Measurements from ENCODE around the gene RABIF.
A peak's percentile ranks its signal among the peaks of the same experiment; 100 is the strongest.

Gene RABIF

DNA sequence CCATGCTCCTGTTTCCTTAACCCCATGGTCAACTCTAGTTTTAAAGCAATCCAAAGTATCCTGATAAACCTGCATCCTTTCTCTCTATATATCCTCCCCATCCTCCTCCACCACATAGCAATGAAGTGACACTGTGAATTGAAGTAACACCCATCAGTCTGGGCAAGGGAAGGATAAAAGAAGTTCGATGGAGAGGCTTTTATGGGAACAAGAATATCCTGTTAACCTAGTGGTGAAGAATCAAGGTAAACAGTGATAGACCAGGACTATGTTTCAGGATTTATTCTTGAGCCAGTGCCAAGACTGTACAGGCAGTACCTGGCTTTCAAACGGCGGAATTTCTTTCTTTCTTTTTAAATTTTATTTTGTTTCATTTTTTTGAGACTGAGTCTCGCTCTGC is 17.6 kb downstream of the RABIF start:
- DNase-seq = no peak

- DNase-seq = no peak
Measured at GRCh38 chr1:202862679-202863560, 26.0 kb downstream of the RABIF start.

GRCh38 chr1:202861420-202862132 is 27.4 kb downstream of the RABIF start:
- peak; percentile 89 for DNase-seq

GRCh38 chr1:202860744-202861419 is 28.1 kb downstream of the RABIF start:
- DNase-seq = peak; percentile 65

- DNase-seq = no peak
Measured at GRCh38 chr1:202858789-202859414, 30.0 kb downstream of the RABIF start.

- DNase-seq = no peak
Measured at GRCh38 chr1:202858331-202858730, 30.6 kb downstream of the RABIF start.

DNA sequence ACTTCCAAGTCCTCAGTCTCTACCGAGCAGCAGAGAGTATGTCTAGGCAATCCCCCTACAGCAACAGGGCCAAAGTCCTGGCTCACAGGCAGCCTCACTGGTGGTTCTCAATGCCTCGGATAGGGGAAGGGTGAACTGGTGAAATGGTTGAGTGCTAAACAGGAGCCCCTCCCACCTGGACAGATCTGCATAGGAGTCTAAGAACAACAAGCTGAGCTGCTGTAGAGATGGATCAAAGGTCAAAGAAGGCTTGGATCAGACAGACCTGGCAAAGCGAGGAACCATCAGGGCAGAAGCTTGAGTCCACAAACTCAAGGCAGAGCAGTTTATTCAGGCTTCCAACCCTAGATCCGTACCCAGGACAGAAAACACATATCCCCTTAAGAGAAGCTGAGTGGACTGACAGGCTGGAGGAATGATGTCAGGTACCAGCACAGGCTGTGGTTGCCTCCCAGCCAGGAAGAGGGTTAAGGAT is 31.8 kb downstream of the RABIF start:
- DNase-seq = no peak

DNA sequence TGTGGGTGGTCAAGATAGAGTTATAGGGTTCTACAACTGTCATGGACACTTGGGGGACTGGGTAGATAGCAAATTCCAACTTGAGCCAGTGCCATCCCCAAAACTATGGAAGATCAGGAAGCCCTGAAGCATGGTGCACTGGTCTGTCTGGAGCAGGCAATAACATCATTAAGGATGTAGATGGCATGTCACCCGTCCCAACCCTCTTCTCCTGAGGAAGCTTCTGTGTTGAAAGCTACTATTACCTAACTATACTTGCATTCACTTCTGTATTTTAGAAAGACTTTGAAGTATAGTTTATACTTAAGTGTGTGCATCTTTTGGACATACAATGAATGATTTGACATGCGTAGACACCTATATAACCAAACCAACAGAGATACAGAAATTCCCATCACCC is 32.9 kb downstream of the RABIF start:
- DNase-seq = no peak

DNA sequence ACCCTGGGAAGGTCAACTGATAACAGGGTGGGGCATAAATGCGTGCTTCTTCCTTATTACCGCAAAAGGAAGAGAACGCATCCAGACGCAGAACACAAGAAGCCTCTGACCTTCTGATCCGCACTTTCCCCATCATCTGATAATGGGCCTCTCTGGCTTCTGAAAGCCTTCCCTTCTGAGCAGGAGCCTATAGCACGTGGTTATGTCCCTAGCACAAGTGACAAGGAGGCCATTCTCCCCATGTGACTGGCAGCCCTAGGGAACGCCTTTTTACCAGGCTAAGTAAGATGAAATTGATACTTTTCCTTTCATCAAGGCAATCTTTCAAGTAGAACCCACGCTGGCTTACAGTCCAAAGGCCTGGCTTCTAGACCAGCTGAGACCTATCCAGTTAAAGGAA is 34.2 kb downstream of the RABIF start:
- no peak for DNase-seq

GRCh38 chr1:202852163-202852904 is 36.6 kb downstream of the RABIF start:
- DNase-seq = no peak

GRCh38 chr1:202850593-202851362 is 38.2 kb downstream of the RABIF start:
- DNase-seq = no peak

GRCh38 chr1:202848191-202848542 is 40.8 kb downstream of the RABIF start:
- DNase-seq = no peak

- DNase-seq = no peak
Measured at GRCh38 chr1:202844935-202845334, 44.0 kb downstream of the RABIF start.

DNA sequence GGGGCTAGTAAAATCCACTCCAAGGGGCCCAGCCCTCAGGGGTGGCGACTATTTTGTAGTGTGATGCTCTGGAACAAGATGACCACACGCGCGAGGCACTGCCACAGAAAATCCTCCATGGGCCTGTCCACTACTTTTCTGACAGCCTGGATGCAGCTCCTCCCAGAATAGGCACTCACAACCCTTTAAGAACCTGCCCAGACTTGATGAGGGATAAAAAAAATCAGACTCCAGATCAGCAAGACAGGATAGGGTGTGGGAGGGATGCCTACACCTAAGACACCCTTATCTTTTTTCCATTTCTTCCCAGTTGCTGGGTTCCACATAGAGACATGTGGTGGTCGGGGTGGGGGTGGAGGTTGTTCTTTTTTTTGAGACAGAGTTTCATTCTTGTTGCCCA is 44.7 kb downstream of the RABIF start:
- no peak for DNase-seq

- no peak for DNase-seq
Measured at GRCh38 chr1:202843081-202843480, 45.9 kb downstream of the RABIF start.

DNA sequence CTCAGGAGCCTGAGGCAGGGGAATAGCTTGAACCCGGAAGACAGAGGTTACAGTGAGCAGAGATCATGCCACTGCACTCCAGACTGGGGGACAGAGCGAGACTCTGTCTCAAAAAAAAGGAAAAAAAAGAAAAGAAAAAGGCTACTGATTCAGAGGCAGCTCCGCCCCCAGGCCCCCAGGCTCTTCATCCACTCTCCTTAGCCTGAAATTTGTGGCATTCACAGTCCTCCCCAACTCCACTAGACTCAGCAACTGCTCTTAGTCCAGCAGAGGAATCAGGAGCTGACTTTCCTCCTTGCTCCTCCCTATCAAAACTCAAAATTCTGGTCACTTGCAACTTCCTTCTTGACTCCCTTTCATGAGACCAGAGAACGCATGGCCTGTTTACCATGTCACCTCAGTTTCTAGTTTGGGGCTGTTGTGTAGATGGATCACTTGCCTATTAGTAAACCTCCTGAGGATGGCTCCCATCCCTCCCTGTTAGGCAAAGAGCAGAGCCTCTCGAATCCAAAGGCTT is 51.1 kb downstream of the RABIF start:
- DNase-seq = no peak

DNA sequence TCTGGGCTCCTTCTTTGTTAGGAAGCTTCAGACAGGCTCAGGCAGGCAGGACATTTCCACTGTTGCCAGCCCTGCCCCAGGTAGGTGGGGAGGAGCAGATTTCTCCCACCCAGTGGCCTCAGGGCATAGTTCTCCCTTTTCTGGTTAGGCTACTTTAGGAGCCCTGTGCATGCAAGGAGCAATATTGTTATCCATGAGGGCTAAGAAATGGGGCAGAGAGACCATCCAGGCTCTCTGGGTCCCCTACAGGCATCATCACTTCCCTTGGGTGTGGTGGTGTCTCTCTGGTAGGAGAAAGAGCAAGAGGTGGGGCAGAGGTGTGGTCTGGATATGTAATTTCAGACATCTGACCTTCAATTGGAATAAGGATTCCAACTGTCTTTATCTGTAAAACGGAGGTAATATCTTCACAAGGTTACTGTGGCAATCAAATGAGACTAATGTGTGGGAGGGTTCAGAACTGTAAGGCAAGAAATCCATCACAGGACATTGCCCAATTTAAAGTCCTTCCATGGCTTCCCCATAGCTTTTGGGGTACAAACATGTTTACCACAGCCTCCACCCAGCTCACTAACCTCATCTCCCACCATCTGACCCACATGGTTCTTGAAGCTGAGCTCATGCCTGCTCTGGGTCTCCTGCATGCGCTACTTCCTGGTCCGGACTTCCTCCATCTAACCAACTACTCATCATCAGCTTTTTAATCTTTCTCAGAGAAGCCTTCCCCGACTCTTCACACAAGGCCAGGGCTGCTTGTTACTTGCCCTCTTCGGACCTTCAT is 52.1 kb downstream of the RABIF start:
- no peak for DNase-seq

- no peak for DNase-seq
Measured at GRCh38 chr1:202835548-202836072, 53.3 kb downstream of the RABIF start.

DNA sequence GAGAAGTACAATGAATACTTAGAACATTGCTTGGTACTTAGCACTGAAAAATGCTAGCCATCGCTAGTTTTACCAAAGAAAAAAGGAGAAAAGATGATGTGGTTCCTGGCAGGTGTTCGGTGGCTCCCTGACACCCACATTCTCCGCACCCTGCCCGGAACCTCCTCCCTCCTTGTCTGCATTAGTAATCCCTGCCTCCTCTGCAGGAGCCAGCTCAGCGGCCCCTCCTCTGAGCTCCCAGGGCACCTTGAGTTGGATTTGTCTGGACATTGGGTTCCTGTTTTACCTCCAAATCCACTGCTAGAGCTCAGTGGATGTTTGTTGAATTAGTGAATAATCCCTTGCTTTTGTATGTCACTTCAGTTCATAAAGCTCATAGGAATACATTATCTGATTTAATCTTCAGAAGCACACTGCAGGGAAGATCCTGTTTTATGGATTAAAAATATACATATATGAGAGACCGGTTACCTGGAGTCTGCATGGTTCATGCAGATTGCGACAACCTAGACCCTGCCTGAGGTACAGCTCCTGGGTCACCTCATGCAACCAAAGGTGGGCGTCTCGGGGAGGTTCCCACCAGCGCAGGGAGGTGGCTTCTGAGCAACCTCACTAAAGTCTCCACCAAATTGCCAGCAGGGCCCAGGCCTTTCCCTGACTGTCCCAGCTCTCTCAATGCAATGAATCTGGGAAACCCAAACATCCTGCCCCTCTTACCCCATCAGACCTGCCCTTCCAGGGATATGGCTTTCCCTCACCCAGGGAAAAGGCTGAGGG is 54.0 kb downstream of the RABIF start:
- no peak for DNase-seq
